ENCODE data around the gene YKT6.

DNA sequence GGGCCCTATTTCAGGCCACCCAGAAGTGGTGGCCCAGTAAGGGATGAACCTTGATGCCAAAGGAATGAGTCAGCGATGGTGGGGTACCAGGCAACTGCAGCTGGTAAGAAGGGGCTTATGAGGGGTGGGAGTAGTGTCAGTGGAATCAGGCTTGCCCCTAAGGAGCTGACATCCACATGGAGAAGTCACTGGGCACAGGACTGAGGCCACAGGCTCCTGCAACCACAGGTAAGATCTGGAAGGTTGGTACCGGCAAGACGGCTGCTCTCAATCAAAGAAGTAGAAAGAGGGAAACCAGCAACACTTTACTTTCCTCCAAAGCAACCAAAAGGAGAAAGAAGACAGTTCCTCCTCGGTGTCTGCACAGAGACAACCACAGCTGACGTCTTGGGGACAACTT lies 14.0 kb upstream of the YKT6 start:
- no peak for TF ChIP-seq CTCF (conservative IDR thresholded peaks at IDR 0.05)
- TF ChIP-seq EZH2 (IDR thresholded peaks at IDR 0.05; ENCODE audit: low read depth): no peak

Data from PC-9 (cell line).